Karpas-422 (cell line): Measurements from ENCODE around the gene LRRC71. TPM values are rescaled to one million over a fixed set of nuclear protein-coding genes. Genes with fewer than 3 reads are reported as not detected.
"Not testable (repeated sequence)": the region's sequence is repeated elsewhere in the genome, so short reads cannot be mapped to it uniquely, and the experiment has no call there.

Experiments
- DNase-seq: peaks from one replicate; pipeline ENCODE4 v3.0.0-alpha.2; 2015
- H2AFZ ChIP-seq: fragments of 200-600 bp; sonication (generic); 2 replicates; pipeline ENCODE4 v1.6.1; 2014; ENCODE audit warnings: antibody characterized with exemption, low read length, mixed read lengths
- H3K27ac ChIP-seq: fragments of 200-600 bp; sonication (generic); 2 replicates; pipeline ENCODE4 v1.5.1; 2014; ENCODE audit warnings: mild to moderate bottlenecking, low read length, moderate library complexity
- H3K27me3 ChIP-seq: fragments of 200-600 bp; sonication (generic); 2 replicates; pipeline ENCODE4 v1.6.1; 2014; ENCODE audit warnings: low read length, mixed read lengths
- H3K36me3 ChIP-seq: fragments of 200-600 bp; sonication (generic); 2 replicates; pipeline ENCODE4 v1.6.1; 2014; ENCODE audit warnings: low read length, mixed read lengths; ENCODE audit not compliant: insufficient read depth
- H3K4me1 ChIP-seq: fragments of 200-600 bp; sonication (generic); 2 replicates; pipeline ENCODE4 v1.6.1; 2014; ENCODE audit warnings: mild to moderate bottlenecking, low read length, mixed read lengths
- H3K4me2 ChIP-seq: fragments of 200-600 bp; sonication (generic); 2 replicates; pipeline ENCODE4 v1.6.1; 2014; ENCODE audit warnings: low read length, low read depth, mild to moderate bottlenecking; ENCODE audit not compliant: poor library complexity, severe bottlenecking
- H3K4me3 ChIP-seq: fragments of 200-600 bp; sonication (generic); 2 replicates; pipeline ENCODE4 v1.5.1; 2014; ENCODE audit warnings: mild to moderate bottlenecking, antibody characterized with exemption, low read length, mixed read lengths
- H3K79me2 ChIP-seq: fragments of 200-600 bp; sonication (generic); 2 replicates; pipeline ENCODE4 v1.6.1; 2014; ENCODE audit warnings: mild to moderate bottlenecking, low read length, mixed read lengths
- H3K9ac ChIP-seq: fragments of 200-600 bp; sonication (generic); 2 replicates; pipeline ENCODE4 v1.6.0; 2014; ENCODE audit warnings: low read length
- H3K9me2 ChIP-seq: fragments of 200-600 bp; sonication (generic), shearing (Covaris generic); replicated peaks from 2 replicates; pipeline ENCODE4 v1.6.0; 2014; ENCODE audit warnings: mild to moderate bottlenecking, low read length, moderate library complexity; ENCODE audit not compliant: insufficient read depth
- H3K9me3 ChIP-seq: fragments of 300-700, 200-600 bp; sonication (generic); 2 replicates; pipeline ENCODE4 v1.6.1; 2014; ENCODE audit warnings: low read length, mixed read lengths
- H4K20me1 ChIP-seq: fragments of 200-600 bp; sonication (generic); 2 replicates; pipeline ENCODE4 v1.6.1; 2014; ENCODE audit warnings: mild to moderate bottlenecking, antibody characterized with exemption, low read length, low read depth; ENCODE audit not compliant: insufficient read depth
- total RNA-seq: library from RNA; depleted of rRNA; stranded (reverse); fragments of >200 nt; shearing (Covaris generic); gene quantifications from 2 replicates; pipeline ENCODE4 v1.2.3, GENCODE V29; 2014; ENCODE audit warnings: low replicate concordance

LRRC71 gene
- total RNA-seq, 1 experiment from 2014 or later, result not detected

DNA sequence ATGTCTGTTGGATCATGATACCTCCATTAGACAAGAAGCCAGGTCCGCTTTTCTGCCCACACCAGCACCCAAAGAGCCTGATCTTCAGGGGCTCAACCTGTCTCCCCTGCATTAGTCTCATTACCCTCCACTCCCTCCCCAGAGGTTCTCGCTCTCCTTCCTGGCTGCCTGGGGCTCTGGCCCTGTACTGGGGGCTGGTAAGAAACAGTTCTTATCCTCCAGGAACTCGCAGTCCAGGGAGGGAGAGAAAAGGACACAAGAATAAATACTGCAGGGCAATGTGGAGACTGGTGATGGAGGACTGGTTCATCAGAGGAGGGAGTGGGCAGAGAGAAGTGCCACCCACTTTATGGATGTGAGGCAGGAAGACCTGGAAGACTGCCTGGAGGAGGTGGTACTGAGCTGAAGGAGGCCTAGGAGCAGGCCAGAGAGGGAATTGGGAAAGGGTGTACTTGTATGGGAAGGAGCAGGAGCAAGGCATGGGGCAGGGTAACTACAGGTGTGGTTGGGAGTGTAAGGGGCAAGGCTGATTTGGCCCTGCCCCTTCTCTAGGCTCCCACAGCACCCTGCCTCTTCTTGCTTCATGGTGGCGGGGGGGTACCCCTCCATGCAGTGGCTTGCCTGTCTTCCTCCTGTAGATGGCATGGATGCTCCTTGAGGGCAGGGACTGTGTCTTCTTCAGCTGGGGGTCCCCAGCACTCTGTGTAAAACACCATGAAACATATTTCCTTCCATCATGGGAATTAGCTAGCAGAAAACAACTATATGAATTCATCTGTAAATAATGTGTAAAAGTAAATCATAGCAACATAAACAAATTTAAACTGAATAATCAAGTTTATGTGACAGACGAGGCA lies 5.0 kb downstream of the LRRC71 start:
- H3K27ac ChIP-seq, result no peak overlapping the region
- DNase-seq, result no peak
- H3K9me2 ChIP-seq, result no peaks in the 10 kb centered on the region
- H3K9me3 ChIP-seq, result no peaks in the 10 kb centered on the region
- H3K4me3 ChIP-seq, result no peak overlapping the region
- H3K36me3 ChIP-seq, result no peaks in the 10 kb centered on the region
- H2AFZ ChIP-seq, result no peak overlapping the region
- no peaks in the 10 kb centered on the region for H3K79me2 ChIP-seq
- no peak overlapping the region for H3K9ac ChIP-seq
- H3K4me2 ChIP-seq, result no peak overlapping the region
- H4K20me1 ChIP-seq, result no peaks in the 10 kb centered on the region
- no peaks in the 10 kb centered on the region for H3K4me1 ChIP-seq
- no peaks in the 10 kb centered on the region for H3K27me3 ChIP-seq

- no peaks in the 10 kb centered on the region for H3K27me3 ChIP-seq
- no peak overlapping the region for H3K27ac ChIP-seq
- no peaks in the 10 kb centered on the region for H3K36me3 ChIP-seq
- H3K79me2 ChIP-seq, result no peaks in the 10 kb centered on the region
- H3K4me3 ChIP-seq, result no peak overlapping the region
- no peak overlapping the region for H3K4me2 ChIP-seq
- H3K9ac ChIP-seq, result no peak overlapping the region
- H3K4me1 ChIP-seq, result no peaks in the 10 kb centered on the region
- H2AFZ ChIP-seq, result no peak overlapping the region
- H3K9me3 ChIP-seq, result no peaks in the 10 kb centered on the region
- no peaks in the 10 kb centered on the region for H3K9me2 ChIP-seq
- DNase-seq, result no peak
- no peaks in the 10 kb centered on the region for H4K20me1 ChIP-seq
Observed at GRCh38 chr1:156926175-156926574, 5.7 kb downstream of the LRRC71 start.

GRCh38 chr1:156926695-156927094 lies 6.3 kb downstream of the LRRC71 start:
- H3K4me2 ChIP-seq, H4K20me1 ChIP-seq: not testable (repeated sequence)

GRCh38 chr1:156927215-156928042 lies 7.0 kb downstream of the LRRC71 start:
- H3K4me3 ChIP-seq, result no peak overlapping the region
- H3K36me3 ChIP-seq, result no peaks in the 10 kb centered on the region
- no peaks in the 10 kb centered on the region for H3K9me2 ChIP-seq
- DNase-seq, result peak; percentile 75
- no peaks in the 10 kb centered on the region for H3K27me3 ChIP-seq
- H4K20me1 ChIP-seq, result no peaks in the 10 kb centered on the region
- no peak overlapping the region for H3K4me2 ChIP-seq
- no peak overlapping the region for H3K9ac ChIP-seq
- no peak overlapping the region for H2AFZ ChIP-seq
- H3K9me3 ChIP-seq, result no peaks in the 10 kb centered on the region
- H3K79me2 ChIP-seq, result no peaks in the 10 kb centered on the region
- H3K4me1 ChIP-seq, result no peaks in the 10 kb centered on the region
- H3K27ac ChIP-seq, result no peak overlapping the region

More at GRCh38 chr1:156926695-156927094, 6.3 kb downstream of the LRRC71 start:
- not testable (repeated sequence) for H3K27me3 ChIP-seq, H3K9me3 ChIP-seq, H3K36me3 ChIP-seq, H3K4me3 ChIP-seq, H3K9me2 ChIP-seq, DNase-seq, H3K79me2 ChIP-seq, H3K9ac ChIP-seq, H3K4me1 ChIP-seq, H3K27ac ChIP-seq, H2AFZ ChIP-seq

DNA sequence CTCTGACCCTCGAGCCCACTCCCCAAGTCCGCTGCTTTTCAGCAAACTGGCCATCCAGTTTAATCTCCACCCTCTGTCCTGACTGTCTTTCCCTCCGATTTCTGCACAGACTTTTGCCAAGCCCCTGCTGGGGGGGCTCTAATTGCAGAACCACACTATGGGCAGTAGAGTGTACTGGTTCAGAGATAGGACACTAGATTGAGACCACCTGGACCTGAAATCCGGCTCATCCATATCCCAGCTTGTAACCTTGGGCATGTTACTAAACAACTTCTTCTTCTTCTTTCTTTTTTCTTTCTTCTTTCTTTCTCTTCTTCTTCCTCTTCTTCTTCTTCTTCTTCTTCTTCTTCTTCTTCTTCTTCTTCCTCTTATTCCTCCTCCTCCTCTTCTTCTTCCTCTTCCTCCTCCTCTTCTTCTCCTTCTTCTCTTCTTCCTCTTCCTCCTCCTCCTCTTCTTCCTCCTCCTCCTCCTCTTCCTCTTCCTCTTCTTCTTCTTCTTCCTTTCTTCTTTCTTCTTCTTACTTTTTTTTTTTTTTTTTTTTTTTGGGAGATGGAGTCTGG lies 7.7 kb downstream of the LRRC71 start:
- no peaks in the 10 kb centered on the region for H3K36me3 ChIP-seq
- no peak overlapping the region for H3K4me3 ChIP-seq
- H4K20me1 ChIP-seq, result no peaks in the 10 kb centered on the region
- no peak for DNase-seq
- H3K4me2 ChIP-seq, result no peak overlapping the region
- H3K27ac ChIP-seq, result no peak overlapping the region
- no peaks in the 10 kb centered on the region for H3K9me2 ChIP-seq
- H3K9ac ChIP-seq, result no peak overlapping the region
- H3K9me3 ChIP-seq, result no peaks in the 10 kb centered on the region
- no peaks in the 10 kb centered on the region for H3K4me1 ChIP-seq
- H3K27me3 ChIP-seq, result no peaks in the 10 kb centered on the region
- H2AFZ ChIP-seq, result no peak overlapping the region
- no peaks in the 10 kb centered on the region for H3K79me2 ChIP-seq

- Histone ChIP-seq H3K4me2 (no peak overlapping the region), H3K9me3 (no peaks in the 10 kb centered on the region), H2AFZ (no peak overlapping the region), H3K27ac (no peak overlapping the region), H3K9me2 (no peaks in the 10 kb centered on the region), H3K27me3 (no peaks in the 10 kb centered on the region), H4K20me1 (no peaks in the 10 kb centered on the region), H3K36me3 (no peaks in the 10 kb centered on the region), H3K4me1 (no peaks in the 10 kb centered on the region), H3K9ac (no peak overlapping the region), H3K4me3 (no peak overlapping the region), H3K79me2 (no peaks in the 10 kb centered on the region)
- DNase-seq, result no peak
Observed at GRCh38 chr1:156929596-156930238, 9.3 kb downstream of the LRRC71 start.

GRCh38 chr1:156930483-156930882 lies 10.1 kb downstream of the LRRC71 start:
- Histone ChIP-seq H3K27me3 (no peaks in the 10 kb centered on the region), H3K4me1 (no peaks in the 10 kb centered on the region), H3K4me2 (no peak overlapping the region), H3K27ac (no peak overlapping the region), H4K20me1 (no peaks in the 10 kb centered on the region), H3K9me3 (no peaks in the 10 kb centered on the region), H3K9me2 (no peaks in the 10 kb centered on the region), H3K9ac (no peak overlapping the region), H3K4me3 (no peak overlapping the region), H3K36me3 (no peaks in the 10 kb centered on the region), H2AFZ (no peak overlapping the region), H3K79me2 (no peaks in the 10 kb centered on the region)
- DNase-seq, result no peak
